ENCODE data around the gene RNASEH2B.

Gene RNASEH2B

DNA sequence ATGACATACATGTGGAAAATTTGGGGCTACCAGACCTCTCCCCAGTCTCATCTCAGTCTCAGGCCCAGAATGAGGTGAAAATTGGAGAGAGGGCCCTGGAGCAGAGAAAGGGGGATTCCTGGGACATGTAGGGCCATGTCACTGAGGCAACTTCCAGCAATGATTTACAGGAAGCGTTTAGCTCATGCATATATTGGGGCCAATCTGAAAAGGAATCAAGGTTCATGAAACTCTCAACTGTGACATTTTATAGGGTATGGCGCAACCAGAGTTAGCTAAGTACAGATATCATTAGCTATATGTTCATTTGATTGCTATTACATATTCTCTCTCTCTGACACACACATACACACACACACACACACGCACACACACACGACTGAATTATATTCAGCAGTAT, 86.3 kb downstream of the RNASEH2B start:
- DNase-seq (ENCODE audit: low read depth) = no peak

DNA sequence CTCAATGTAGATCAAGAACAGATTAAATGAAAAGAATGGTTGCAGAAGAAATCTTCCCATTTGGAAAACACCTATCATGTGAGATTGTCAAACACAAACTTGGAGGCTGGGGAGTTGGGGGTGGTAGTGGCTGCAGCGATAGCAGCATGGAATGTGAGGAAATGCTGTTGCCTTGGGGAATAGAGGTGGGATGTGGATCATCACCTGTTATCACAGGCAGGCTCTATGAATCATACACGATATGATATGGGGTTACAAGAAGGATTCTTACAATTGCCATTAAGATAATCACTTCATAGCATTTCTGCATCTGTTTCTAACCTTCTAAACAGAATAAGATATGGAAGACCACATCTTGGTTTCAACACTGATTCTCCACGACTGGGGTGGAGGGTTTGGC, 88.7 kb downstream of the RNASEH2B start:
- DNase-seq (ENCODE audit: low read depth) = no peak

DNA sequence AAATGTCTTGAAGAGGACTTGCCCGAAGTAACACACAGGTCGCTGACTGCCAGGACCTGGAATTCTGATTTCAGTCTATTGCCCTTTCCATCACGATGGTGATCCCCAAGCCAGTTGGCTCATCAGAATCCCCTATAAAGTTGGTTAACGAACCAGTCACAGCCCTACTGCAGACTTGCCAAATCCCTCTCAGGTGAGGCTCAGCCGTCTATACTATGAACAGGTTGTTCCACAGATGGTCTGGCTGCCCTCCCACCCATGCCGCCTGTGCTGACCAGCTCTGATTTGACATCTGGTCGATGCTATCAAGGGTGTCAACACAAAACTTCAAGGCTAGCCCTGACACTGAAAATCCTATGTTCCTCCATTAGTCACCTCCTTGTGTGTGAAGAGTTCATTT, 90.0 kb downstream of the RNASEH2B start:
- no peak for DNase-seq (ENCODE audit: low read depth)

DNA sequence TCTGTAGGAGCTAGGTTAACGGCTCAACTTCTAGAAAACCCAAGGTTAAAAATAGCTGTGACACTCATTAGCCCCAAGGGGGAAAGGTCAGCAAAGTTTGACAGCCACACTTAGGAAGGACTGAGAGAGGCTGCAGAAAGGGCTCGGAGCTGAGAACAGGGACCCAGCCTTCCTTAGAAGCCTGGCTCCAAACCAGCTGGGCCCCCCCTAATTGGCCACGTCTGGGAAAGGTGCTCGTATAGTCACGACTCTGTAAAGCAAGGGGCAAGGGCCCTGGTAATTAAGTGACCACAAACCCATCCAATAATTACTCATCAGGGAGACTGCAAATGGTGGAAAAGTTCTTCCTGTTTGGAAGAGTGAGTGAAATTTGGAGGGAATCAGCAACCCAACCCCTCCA, 90.5 kb downstream of the RNASEH2B start:
- no peak for DNase-seq (ENCODE audit: low read depth)

DNA sequence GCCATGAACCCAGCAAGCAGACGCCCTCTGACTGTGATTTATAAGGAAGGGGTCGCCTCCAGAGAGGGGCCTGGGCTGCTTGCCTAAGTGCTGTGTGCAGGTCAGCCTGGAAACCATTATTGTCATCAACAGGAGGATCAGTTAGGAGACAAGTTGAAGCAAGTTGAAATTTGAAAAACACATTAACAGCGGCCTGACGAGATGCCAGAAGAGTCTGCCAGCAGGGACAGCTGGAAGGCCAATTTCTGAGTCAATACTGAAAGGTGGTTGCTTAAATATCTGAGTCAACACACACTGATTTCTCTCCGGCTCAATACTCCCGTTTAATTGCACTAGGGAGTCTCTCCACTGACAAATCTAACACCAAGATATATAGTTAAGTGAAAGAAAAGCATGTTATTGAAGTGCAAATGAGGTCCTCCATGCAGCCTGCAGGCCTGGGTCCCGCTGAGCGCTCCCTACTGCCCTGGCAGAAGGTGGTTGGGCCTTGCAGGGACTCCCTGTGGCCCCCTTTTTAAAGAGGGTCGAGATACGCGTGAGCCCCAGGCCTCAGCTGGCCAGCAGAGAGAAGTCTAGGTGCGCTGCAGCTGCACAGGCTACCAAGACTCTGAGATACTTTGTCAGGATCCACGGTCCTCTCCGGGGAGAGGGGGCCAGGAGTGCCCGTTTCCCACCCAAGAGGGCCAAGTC, 91.1 kb downstream of the RNASEH2B start:
- no peak for DNase-seq (ENCODE audit: low read depth)

GRCh38 chr13:51001335-51001734, 91.7 kb downstream of the RNASEH2B start:
- no peak for DNase-seq (ENCODE audit: low read depth)

- no peak for DNase-seq (ENCODE audit: low read depth)
Observed at GRCh38 chr13:51002736-51003135, 93.1 kb downstream of the RNASEH2B start.

DNA sequence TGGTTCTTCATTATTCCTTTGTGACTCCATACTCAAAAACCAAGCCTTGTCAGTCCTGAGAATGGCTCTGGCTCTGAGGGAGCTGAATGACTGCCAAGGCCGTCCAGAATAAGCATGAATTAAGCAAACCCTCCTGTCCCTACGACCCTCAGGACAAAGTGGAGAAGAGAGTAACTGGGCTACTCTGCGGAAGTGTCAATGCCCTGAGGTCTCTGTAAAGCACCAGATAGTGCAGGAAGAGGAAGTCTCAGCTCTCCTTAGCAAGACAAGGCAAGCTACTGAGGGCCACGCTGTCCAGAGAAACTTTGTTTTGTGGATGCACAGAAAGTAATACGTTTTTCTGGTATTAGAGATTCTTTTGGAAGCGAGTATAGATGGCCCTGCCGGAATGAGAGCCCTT, 94.1 kb downstream of the RNASEH2B start:
- DNase-seq (ENCODE audit: low read depth) = no peak

GRCh38 chr13:51004111-51004865, 94.7 kb downstream of the RNASEH2B start:
- no peak for DNase-seq (ENCODE audit: low read depth)

- no peak for DNase-seq (ENCODE audit: low read depth)
Observed at GRCh38 chr13:51004918-51005460, 95.4 kb downstream of the RNASEH2B start.

- DNase-seq (ENCODE audit: low read depth) = no peak
Observed at GRCh38 chr13:51005566-51005965, 96.0 kb downstream of the RNASEH2B start.

Data from activated T-cell treated with anti-CD3 and anti-CD28 coated beads for 1 hour (primary cell).